Ovary (tissue), 3 donors: Measurements from ENCODE around the gene BTNL9.

Experiments used
- EP300 ChIP-seq: sonication (generic); formaldehyde crosslinking; IDR thresholded peaks from one replicate; pipeline ENCODE4 v1.6.1; 2017; ENCODE audit warnings: antibody characterized with exemption
- POLR2A ChIP-seq: fragments of 450-650 bp; IDR thresholded peaks from one replicate; pipeline ENCODE4 v1.6.1; 2017; ENCODE audit warnings: antibody characterized with exemption, mild to moderate bottlenecking, moderate library complexity
- TF ChIP-seq, protein P1 (sequence below), 3 donors: fragments of 450-650 bp in 2 of 3; fragments of 200-600 bp in 1 of 3; IDR thresholded peaks; one replicate each; pipeline versions ENCODE4 v1.5.1 to v1.8.0; 2016 to 2022; ENCODE audit warnings: antibody characterized with exemption in 3 of 3, mild to moderate bottlenecking in 1 of 3
- donor health status: DM: no; HTN: no; CAD: no.

- TF ChIP-seq, protein P1, sequence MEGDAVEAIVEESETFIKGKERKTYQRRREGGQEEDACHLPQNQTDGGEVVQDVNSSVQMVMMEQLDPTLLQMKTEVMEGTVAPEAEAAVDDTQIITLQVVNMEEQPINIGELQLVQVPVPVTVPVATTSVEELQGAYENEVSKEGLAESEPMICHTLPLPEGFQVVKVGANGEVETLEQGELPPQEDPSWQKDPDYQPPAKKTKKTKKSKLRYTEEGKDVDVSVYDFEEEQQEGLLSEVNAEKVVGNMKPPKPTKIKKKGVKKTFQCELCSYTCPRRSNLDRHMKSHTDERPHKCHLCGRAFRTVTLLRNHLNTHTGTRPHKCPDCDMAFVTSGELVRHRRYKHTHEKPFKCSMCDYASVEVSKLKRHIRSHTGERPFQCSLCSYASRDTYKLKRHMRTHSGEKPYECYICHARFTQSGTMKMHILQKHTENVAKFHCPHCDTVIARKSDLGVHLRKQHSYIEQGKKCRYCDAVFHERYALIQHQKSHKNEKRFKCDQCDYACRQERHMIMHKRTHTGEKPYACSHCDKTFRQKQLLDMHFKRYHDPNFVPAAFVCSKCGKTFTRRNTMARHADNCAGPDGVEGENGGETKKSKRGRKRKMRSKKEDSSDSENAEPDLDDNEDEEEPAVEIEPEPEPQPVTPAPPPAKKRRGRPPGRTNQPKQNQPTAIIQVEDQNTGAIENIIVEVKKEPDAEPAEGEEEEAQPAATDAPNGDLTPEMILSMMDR (IDR thresholded peaks at IDR 0.05): no peak
- TF ChIP-seq EP300: no peak
- TF ChIP-seq POLR2A: no peak
Observed at GRCh38 chr5:181037365-181037861, 2.7 kb upstream of the BTNL9 start.
